SK-N-SH (cell line): Measurements from ENCODE around the gene RPS6KA2. TPM values are rescaled to one million over a fixed set of nuclear protein-coding genes. Genes with fewer than 3 reads are reported as not detected.

Source experiments
- polyA plus RNA-seq, 3 experiments: library from polyadenylated mRNA; depleted of rRNA; stranded (reverse); fragments of >200 nt; gene quantifications; 2 replicates each; pipeline ENCODE4 v1.2.3, GENCODE V29; 2012
- small RNA-seq, 7 experiments: library from RNA; depleted of rRNA; stranded (forward); fragments of <200 nt; gene quantifications; one replicate each; pipeline ENCODE3, GENCODE V24; 2012

The RPS6KA2 gene
- polyA plus RNA-seq, 1 of the 3 experiments (the other 2 are of a cell fraction) = 59.5 TPM

Small RNAs within 50 kb of the gene (small RNA-seq; reads per million reads assigned to genes)
- gene MIR1913 = 0 to 0.52 (median 0) reads per million in 7 experiments

Other genes with a start within 250 kb of the RPS6KA2 start
- gene MPC1, start 244.3 kb downstream of the RPS6KA2 start, polyA plus RNA-seq (2012; rRNA removed) = 13.6 and 13.7 TPM in 2 replicates
- gene RAMACL, start 40.6 kb downstream of the RPS6KA2 start, polyA plus RNA-seq (2012; rRNA removed) = 0.10 and 0.39 TPM in 2 replicates